Cortex of kidney (tissue), 1 donor: ENCODE measurements around the gene ATF7IP2.

Experiments used
- DNase-seq: peaks from one replicate; lab custom pipeline; 2025; lab: John Stamatoyannopoulos, UW

ATF7IP2 gene

DNA sequence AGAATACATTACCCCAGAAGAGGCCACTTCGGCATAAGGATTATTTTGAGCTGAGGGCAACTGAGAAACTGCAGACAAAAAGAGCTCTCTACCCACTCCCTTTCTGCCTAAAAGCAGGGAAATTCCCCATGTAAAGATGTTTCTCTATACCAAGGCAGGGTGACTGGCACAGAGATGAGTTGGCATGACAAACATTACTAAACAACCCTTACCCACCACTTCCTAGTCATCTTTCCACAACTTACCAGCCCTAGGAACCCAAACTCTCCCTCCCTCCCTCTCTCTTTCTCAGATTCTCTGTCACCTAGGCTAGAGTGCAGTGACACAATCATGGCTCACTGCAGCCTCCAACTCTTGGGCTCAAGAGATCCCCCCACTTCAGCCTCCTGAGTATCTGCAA, 126.0 kb downstream of the ATF7IP2 start:
- DNase-seq, result no peak

DNA sequence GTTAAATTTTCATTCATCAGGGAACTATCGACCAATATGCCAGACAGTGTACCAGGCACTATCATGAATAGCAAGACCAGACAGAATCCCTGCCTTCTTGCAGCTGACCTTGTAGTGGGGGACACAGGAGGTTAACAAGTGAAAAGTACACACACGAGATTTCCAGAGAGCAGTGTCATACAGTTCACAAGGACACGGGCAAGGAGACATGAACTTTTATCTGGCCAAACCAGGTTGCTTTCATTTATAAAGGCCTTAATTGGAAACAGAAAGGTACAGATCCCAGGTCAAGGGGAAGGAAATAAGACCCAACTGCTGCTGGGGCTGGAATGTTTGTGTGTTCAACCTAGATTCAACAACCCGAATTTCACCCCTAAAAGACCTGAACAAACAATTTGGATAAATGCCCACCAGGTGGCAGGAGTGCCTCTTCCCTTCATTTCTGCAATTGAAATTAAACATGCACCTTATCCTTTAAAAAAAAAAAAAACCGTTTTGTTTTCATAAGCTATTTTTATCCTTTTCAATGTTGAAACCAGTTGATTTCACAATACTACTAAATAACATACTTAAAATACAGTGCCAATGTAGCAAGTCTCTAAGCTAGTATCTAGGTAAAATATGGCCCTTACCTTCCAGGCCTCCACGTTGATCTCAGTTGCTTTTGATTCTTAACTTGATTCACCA, 128.7 kb downstream of the ATF7IP2 start:
- DNase-seq, result no peak

DNA sequence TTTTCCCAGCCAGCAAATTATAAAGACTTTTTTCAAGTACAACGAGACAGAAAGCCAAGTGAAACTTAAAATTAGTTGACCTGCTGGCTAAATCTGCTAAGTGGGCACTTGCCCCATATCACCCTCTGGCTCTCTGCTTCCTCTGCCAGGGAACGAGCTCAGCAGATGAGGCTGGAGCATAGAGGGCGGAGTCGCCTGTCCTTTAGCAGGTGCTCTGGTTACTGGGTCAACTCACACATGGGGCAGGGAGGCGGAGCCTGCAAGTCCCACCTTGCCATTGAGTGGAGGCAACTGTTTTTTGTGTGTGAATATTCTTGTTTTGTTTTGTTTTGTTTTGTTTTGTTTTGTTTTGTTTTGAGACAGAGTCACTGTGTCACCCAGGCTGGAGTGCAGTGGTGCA, 132.0 kb downstream of the ATF7IP2 start:
- DNase-seq, result no peak

DNA sequence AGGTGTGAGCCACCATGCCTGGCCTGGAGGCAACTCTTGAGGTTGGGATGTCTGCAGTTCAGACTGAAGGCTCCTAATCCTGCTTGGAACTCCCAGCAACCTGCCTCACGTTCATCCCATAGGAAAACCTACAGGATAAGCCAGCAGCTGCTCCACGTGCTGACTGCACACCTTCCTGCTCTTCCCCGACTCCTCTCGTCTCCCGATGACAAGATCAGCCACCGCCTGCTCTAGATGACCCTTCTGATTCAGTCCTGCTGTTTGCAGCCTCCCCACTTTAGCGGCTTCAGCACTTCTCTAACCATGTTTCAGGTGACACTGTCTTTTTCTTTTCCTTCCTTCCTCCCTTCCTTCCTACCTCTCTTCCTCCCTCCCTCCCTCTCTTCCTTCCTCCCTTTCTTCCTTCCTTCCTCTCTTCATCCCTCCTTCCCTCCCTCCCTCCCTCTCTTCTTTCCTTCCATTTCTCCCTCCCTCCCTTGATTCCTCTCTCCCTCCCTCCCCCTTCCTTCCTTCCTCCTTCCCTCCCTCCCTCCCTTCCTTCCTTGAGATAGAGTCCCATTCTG, 132.7 kb downstream of the ATF7IP2 start:
- no peak for DNase-seq

DNA sequence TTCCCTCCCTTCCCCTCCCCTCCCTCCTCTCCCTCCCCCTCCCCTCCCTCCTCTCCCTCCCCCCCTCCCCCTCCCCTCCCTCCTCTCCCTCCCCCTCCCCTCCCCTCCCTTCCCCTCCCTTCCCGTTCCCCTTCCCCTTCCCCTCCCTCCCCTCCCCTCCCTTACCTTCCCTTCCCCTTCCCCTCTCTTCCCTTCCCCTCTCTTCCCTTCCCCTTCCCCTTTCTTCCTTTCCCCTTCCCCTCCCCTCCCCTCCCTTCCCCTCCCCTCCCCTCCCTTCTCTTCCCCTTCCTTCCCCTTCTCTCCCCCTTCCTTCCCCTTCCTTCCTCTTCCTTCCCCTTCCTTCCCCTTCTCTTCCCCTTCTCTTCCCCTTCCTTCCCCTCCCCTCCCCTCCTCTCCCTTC, 133.4 kb downstream of the ATF7IP2 start:
- no peak for DNase-seq

DNA sequence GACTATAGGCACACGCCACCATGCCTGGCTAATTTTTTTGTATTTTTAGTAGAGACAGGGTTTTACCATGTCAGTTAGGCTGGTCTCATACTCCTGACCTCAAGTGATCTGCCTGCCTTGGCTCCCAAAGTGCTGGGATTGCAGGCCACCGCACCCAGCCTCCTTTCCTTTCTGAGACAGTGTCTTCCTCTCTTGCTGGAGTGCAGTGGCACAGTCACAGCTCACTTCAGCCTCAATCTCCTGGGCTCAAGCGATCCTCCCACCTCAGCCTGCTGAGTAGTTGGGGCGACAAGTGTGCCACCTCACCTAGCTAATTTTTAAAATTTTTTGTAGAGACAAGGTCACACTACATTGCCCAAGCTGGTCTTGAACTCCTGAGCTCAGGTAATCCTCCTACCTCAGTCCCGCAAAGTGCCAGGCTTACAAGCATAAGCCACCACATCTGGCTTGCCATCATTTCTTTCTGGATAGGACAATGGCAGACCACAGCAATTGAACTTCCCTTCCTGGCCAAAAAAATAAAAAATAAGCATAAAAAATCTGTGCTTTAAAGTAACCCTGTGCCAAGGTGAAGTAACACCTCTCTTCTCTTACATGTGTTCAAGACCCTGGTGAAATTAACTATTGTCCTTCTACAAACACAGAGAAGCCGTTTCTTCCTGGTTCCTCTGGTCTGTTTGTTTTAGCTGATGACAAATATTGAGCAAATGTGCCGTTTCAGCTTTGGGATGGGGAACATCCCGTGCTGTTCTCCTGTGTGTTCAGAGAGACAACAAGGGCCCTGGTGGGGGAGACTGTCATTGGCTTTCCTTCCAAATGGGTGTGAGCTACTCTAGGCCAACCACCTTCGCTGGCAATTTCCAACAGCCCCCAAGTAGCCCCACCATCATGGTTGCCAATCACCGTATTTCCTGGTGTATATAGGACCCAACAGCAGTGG, 134.3 kb downstream of the ATF7IP2 start:
- no peak for DNase-seq

DNA sequence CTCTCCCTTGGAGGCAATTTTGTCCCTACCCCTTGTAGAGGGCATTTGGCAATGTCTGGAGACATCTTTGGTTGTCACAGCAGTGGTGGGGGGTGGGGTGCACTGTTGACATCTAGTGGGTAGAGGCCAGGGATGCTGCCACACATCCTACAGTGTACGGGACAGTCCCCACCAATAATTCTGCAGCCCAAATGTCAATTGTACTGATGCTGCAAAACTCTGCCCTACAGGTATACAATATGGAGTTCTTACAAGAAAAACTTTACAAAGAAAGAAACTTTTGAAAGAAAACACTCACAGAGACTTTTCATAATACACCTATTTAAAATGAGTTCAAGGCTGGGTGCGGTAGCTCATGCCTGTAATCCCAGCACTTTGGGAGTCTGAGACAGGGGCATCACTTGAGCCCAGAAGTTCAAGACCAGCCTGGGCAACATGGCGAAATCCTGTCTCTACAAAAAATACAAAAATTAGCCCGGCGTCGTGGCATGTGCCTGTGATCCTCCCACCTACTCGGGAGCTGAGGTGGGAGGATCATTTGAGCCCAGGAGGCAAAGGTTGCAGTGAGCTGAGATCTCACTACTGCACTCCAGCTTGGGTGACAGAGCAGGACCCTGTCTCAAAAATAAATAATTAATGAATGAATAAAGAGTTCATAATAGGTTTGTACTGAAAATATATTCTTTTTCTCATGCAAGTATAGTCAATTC, 135.2 kb downstream of the ATF7IP2 start:
- DNase-seq, result no peak

DNA sequence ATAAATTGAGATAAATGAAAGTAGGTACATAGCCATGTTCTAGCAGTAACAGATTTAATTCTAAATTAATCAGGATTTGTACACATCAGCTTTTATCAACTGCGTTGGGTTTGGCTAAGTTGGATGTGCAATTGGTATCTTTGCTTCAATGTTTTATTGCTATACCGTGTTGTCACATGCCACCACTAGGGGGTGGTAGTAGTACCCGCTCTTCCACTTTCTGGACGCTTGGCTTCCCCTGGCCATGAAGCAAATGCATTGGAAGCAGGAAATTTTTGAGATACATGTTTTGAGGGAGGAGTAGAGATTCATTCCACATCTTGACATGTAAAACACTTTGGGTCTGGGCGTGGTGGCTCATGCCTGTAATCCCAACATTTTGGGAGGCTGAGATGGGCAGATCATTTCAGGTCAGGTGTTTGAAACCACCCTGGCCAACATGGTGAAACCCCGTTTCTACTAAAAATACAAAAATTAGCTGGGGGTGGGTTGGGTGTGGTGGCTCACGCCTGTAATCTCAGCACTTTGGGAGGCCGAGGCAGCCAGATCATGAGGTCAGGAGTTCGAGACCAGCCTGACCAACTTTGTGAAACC, 135.9 kb downstream of the ATF7IP2 start:
- DNase-seq, result no peak

DNA sequence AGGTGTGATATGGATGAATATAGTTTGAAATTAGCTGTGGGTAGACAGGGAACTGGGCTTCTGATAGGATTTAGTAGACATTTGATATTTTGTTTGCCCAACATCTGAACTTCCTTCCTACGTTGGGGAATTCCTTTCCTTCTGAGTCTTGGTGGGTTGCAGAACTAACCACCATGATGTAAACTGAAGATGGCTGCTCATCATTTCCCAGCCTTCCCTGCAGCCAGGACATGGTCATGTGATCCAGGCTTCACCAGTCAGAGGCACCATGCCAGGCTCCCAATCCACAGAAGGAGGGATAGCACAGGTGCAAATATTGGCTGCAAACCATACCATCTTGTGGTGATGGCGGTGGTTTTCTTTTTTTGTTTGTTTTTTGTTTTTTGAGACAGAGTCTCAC, 137.1 kb downstream of the ATF7IP2 start:
- no peak for DNase-seq

DNA sequence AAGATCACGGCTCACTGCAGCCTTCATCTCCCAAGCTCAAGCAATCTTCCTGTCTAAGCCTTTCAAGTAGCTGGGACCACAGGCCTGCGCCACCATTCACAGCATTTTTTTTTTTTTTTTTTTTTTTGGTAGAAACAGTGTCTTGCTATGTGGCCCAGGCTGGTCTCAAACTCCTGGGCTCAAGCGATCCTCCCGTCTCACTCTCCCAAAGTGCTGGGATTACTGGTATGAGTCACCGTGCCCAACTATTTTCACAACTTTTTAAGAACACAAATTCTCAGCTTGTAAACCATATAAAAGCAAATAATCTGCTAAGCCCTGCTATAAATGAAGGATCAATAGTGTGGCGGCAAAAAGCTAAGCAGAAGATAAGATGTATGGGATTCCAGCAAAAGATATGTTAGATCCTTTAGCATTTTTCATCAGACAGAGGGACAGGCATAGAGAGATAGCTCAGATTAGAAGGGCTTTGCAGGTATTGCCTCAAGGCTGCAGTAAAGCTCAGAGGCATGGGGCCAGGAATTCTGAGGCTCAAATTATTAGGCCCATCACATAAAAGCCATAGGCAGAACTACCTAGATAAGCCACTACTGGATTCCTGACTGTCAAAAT, 139.5 kb downstream of the ATF7IP2 start:
- DNase-seq, result no peak

DNA sequence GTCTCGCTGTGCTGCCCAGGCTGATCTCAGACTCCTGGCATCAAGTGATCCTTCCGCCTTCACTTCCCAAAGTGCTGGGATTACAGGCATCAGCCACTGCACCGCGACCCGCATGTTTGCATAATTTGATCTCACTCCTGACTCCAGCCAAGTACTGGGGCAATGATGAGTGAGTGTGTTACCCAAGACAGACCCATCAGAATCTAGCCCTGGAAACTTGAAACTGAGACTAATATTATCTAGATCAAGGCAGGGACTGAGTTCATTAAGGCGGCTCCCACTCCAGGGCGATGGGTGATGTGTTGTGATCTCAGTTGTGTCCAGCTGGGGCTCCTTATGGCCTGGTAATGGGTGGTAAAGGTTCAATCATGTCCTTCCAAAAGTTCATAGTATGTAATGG, 141.1 kb downstream of the ATF7IP2 start:
- no peak for DNase-seq

DNA sequence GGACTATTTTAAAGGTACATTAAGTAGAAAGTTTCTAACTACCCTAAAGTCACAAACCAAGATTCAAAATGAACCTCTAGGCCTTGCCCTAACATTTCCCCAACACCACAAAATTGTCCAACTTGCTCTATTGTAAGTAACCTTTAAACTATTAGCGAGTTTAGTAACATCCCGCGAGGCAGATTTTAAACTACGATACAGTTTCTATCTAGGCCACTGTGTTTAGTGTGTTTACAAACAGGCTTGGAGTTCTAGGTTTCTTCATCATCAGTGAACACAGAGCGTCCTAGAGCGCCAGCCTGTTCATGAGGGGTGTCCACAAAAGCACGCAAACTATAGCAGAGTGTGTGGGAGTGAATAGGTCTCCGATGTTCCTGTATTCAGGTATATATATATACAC, 142.8 kb downstream of the ATF7IP2 start:
- DNase-seq, result no peak

DNA sequence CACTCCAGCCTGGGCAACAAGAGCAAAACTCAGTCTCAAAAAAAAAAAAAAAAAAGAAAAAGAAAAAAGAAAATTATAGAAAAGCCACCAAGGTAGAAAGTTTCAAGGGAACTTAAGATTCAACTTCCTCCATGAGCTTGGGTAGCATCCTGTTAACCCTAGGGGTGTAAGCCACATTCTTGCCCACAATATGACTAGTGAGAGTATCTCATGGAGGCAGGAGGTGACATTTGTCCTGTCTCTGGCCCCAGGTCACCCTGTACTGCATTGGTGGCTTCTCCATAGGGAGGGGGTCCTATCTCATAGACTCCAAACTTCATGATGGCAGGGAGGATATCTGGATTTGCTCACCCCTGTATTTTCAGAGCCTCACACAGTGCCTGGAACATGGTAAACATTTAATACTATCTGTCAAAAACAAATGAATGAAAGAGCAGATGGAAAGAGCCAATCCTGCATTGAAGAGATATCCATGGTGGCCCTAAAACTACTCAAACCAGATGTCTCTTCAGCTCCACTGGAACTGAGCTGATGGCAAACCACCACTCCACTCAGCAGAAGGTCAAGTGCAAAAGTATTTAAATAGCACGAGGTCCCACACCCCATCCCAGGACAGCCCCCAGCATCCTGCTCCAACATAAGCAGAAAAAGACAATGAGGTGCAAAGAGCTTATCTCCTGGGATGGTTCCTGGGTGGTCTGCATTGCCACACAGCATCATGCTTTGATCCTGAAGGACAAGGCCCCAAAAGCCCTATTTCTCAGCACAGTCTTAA, 144.2 kb downstream of the ATF7IP2 start:
- DNase-seq, result no peak

DNA sequence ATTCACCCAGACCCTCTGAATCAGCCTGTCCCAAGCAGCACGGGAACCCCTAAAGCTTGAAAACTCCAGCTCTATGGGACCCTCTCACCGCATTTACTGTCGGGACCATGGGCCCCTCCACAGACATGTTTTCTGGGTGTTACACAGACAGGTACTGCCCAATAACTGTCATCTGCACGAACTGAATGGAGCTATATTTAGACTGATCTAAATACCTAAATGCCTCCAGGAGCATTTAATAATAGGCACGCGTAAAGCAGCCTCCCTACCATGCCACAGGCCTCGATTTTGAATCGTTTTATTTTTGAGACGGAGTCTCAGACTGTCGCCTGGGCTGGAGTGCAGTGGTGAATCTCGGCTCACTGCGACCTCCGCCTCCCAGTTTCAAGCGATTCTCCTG, 144.8 kb downstream of the ATF7IP2 start:
- DNase-seq, result no peak

DNA sequence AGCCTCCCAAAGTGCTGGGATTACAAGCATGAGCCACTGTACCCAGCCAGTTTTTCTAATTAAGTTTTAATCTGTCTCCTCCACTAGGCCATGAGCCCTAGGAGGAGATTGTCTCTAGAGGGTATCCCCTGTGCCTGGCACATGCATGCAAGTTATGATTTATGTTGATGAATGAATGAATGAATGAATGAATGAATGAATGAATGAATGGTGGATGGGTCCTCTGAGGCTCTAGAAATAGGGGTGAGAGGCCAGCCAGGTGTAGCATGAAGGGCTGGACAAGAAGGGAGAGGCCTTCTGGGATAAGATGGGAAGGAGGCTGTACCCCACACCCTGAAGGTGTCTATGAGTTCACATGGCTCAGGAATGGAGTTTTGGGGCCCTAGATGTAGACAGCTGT, 145.7 kb downstream of the ATF7IP2 start:
- DNase-seq, result no peak
